ENCODE measurements around the gene AKAP13. TPM values are rescaled to one million over a fixed set of nuclear protein-coding genes. Genes with fewer than 3 reads are reported as not detected.
A peak's percentile ranks its signal among the peaks of the same experiment; 100 is the strongest.

Gene AKAP13
- total and polyA plus RNA-seq, 2 of the 13 experiments (the other 11 are each of a cell fraction or from before 2014, with no cell fraction given): 6.7 to 27.1 TPM

- TF ChIP-seq CSRNP2 (CRISPR knock-in tag; conservative IDR thresholded peaks at IDR 0.05; ENCODE audit: low read depth) (no peak), ZFY (CRISPR knock-in tag; IDR thresholded peaks at IDR 0.05) (no peak), ZC3H13 (CRISPR knock-in tag; IDR thresholded peaks at IDR 0.05) (no peak), SRY (CRISPR knock-in tag; IDR thresholded peaks at IDR 0.05) (no peak), ETV5 (CRISPR knock-in tag; IDR thresholded peaks at IDR 0.05; ENCODE audit: borderline replicate concordance) (no peak), THAP11 (CRISPR knock-in tag; IDR thresholded peaks at IDR 0.05) (peak; percentile 26; the same call in 1 of the 2 replicates), HMG20A (CRISPR knock-in tag; IDR thresholded peaks at IDR 0.05; ENCODE audit: borderline replicate concordance) (no peak), FOXK2 (IDR thresholded peaks at IDR 0.05) (peak; percentile 43; the same call in 1 of the 2 replicates), ZNF224 (CRISPR knock-in tag; IDR thresholded peaks at IDR 0.05) (no peak), IRF9 (CRISPR knock-in tag; IDR thresholded peaks at IDR 0.05; ENCODE audit: borderline replicate concordance) (no peak), GFI1 (CRISPR knock-in tag; IDR thresholded peaks at IDR 0.05; ENCODE audit: borderline replicate concordance) (no peak), ARNT (IDR thresholded peaks at IDR 0.05) (no peak), FOXO4 (CRISPR knock-in tag; conservative IDR thresholded peaks at IDR 0.05) (no peak), POGZ (CRISPR knock-in tag; IDR thresholded peaks at IDR 0.05) (no peak), ZNF616 (CRISPR knock-in tag; IDR thresholded peaks at IDR 0.05; ENCODE audit: low read depth) (no peak), ZNF142 (CRISPR knock-in tag; IDR thresholded peaks at IDR 0.05) (no peak), ZNF18 (CRISPR knock-in tag; IDR thresholded peaks at IDR 0.05; ENCODE audit: insufficient replicate concordance) (no peak)
Observed at GRCh38 chr15:85443593-85444087, 63.2 kb downstream of the AKAP13 start (continued).
